M059J (cell line): ENCODE measurements around the gene LRRC75B. TPM values are rescaled to one million over a fixed set of nuclear protein-coding genes. Genes with fewer than 3 reads are reported as not detected.
"Not testable (repeated sequence)": the region's sequence is repeated elsewhere in the genome, so short reads cannot be mapped to it uniquely, and the experiment has no call there.

Experiments used
- DNase-seq: peaks from one replicate; pipeline ENCODE4 v3.0.0-alpha.2; 2012; ENCODE audit warnings: low read depth
- total RNA-seq: library from RNA; depleted of rRNA; stranded (reverse); fragments of >200 nt; shearing (Covaris generic); gene quantifications from 2 replicates; pipeline ENCODE4 v1.2.3, GENCODE V29; 2014; rRNA removed

Gene LRRC75B
- total RNA-seq, 1 experiment from 2014 or later: 0.47 TPM

GRCh38 chr22:24553597-24554312 lies 39.1 kb downstream of the LRRC75B start:
- DNase-seq: no peak

DNA sequence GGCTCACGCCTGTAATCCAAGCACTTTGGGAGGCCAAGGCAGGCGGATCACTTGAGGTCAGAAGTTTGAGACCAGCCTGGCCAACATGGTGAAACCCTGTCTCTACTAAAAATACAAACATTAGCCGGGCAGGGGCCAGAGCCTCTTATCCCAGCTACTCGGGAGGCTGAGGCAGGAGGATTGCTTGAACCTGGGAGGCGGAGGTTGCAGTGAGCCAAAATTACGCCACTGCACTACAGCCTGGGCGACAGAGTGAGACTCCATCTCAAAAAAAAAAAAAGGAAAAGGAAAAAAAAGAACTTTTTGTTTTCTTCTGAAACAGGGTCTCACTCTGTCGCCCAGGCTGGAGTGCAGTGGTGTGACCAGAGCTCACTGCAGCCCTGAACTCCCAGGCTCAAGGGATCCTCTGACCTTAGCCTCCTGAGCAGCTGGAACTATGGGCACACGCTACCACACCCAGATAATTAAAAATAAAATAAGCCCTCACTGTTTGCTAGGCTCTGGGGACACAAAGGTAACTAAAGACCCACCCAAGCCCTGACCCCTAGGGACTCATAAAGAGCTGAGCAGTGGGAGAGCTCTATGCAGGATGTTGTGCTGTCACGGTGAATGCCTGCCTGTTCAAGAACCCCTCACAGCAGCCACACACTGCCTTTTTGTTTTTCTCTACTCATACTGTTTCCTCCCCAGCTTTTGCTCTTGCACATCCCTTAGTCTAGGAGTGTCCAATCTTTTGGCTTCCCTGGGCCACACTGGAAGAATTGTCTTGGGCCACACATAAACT lies 40.2 kb downstream of the LRRC75B start:
- DNase-seq: not testable (repeated sequence)

DNA sequence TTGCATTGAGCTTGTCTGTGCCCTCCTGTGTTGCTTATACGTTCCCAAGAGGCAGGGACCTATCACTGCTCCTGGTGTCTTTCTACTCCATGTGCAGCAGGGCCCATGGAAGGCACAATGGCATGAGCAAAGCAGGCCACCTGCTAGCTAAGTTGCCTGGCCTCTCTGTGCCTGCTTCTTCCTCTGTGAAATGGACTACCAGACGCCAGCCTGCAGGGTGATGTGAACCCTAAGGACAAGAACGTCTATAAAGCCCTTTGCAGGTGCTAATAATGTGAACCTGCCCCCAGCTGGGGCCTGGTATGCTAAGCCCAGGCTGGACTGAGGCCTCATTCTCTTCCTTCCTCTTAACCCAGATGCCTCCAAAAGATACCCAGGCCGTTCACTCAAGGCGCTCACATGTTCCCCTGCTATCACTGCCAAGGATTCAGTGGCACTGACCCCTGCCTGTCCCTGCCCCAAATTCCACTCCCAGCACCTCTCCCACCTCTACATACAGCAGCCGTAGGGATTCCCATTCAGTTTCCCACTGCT lies 41.9 kb downstream of the LRRC75B start:
- DNase-seq: no peak

- no peak for DNase-seq
These were observed 42.6 kb downstream of the LRRC75B start for GRCh38 chr22:24550028-24550901.

- DNase-seq: no peak
These were observed 44.1 kb downstream of the LRRC75B start for GRCh38 chr22:24548812-24549211.

GRCh38 chr22:24543679-24544243 lies 49.1 kb downstream of the LRRC75B start:
- DNase-seq: no peak

DNA sequence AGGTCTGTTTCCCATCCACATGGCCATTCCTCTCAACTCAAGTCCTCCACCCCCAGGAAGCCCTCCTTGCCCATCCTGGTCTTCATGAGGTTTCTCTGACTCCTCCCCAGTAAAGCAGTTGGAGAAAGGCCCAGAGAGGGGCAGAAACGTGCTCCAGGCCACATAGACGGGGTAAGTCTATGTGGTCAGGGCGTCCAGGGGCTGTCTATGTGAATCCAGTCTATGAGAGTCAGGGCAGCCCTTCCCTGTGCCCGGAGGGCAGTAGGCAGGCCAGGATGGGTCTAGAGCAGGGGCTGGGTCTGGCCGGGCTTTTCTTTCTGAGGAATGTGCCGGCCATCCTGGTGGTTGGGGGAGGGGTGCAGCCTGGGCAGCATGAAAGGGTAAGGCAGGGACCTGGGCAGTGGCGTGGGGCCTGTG lies 49.7 kb downstream of the LRRC75B start:
- DNase-seq: no peak

GRCh38 chr22:24542641-24543040 lies 50.2 kb downstream of the LRRC75B start:
- no peak for DNase-seq

DNA sequence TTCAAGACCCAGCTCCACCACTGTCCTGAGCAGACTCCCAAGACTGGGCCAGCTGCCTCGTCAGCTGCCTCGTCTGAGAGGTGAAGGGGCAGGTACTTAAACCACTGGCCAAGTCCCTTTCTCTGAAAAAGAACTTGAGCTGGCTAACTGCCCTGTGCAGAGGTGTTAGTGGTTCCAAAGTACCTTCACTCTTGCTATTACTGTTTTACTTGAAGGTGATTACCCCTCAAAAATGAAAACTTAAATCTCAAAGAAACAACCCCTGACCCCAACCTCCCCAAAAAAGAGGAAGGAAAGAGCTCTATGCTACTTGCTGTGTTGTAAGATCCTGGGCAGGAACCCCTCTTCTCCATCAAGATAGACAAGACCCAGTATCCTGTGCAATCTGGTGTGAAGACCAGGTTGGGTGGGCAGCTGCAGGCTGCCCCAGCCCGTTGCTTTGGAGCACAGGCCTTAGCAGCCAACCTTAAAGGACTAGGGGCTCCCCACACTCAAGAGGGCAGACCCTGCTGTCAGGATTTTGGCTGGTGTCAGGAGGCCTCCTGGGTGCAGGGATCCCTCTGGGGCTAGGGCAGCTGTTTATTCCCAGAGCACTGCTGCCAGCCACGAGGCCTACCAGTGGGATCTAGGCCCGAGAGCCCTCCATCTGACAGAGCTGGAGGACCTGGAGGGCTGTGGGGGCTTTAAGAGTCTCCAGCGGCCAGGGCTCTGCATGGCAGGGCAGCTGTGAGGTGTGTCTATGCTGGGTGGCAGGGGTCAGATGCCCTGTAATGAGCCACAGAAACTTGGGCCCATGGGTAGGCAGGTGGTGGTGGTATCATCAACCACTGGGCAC lies 51.0 kb downstream of the LRRC75B start:
- no peak for DNase-seq

DNA sequence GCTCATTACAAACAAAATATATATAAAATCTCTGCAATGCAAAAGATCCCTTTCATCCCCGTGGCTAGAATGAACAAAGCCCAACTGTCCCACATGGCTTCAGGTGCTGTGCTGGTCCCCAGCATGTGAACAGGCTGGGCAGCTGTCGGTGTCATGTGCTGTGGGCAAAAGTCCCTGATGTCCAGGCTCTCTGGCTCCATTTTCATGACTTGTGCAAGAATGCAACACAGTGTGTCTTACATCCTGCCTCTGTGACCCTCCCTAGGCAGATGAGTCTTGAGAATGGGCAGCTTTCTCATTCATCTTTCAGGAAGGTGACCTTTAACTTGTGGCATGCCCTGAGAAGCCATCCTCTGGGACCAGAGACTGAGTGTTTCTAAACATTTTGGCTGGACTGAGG lies 52.4 kb downstream of the LRRC75B start:
- DNase-seq: no peak

- no peak for DNase-seq
These were observed 56.8 kb downstream of the LRRC75B start for GRCh38 chr22:24536089-24536488.

Other genes with a start within 250 kb of the LRRC75B start
- 2.7 and 5.2 TPM in 2 replicates for gene ADORA2A, start 165.5 kb downstream of the LRRC75B start, total RNA-seq
- gene UPB1, start 97.7 kb downstream of the LRRC75B start, total RNA-seq: 0.05 and 0.47 TPM in 2 replicates
- gene GUCD1, start 37.9 kb downstream of the LRRC75B start, total RNA-seq: 71.2 and 104 TPM in 2 replicates
- gene SNRPD3, start 37.1 kb downstream of the LRRC75B start, total RNA-seq: 222 and 379 TPM in 2 replicates
- 1.6 and 3.2 TPM in 2 replicates for gene GGT1, start 10.1 kb upstream of the LRRC75B start, total RNA-seq
- gene PIWIL3, start 181.6 kb upstream of the LRRC75B start, total RNA-seq: not detected in 2 replicates
- not detected in 2 replicates for gene SGSM1, start 213.1 kb upstream of the LRRC75B start, total RNA-seq